Muscle layer of duodenum (tissue), 2 donors: ENCODE data around the gene VAV2.
"Not testable (repeated sequence)": the region's sequence is repeated elsewhere in the genome, so short reads cannot be mapped to it uniquely, and the experiment has no call there.

Experiments
- H3K27ac ChIP-seq: one replicate; pipeline ENCODE4 v1.7.0; 2013; ENCODE audit warnings: mild to moderate bottlenecking, low read length
- H3K27me3 ChIP-seq: one replicate; pipeline ENCODE4 v1.7.0; 2013; ENCODE audit warnings: low read depth, mild to moderate bottlenecking, control low read depth, low read length
- H3K36me3 ChIP-seq, 2 donors: one replicate each; pipeline ENCODE4 v1.7.0; 2013; ENCODE audit warnings: low read length in 2 of 2, control low read depth in 1 of 2, mild to moderate bottlenecking in 1 of 2; ENCODE audit not compliant: insufficient read depth in 2 of 2, control insufficient read depth in 1 of 2
- H3K4me1 ChIP-seq, 2 donors: one replicate each; pipeline ENCODE4 v1.7.0; 2013; ENCODE audit warnings: low read length in 2 of 2, mild to moderate bottlenecking in 2 of 2, control low read depth in 1 of 2, moderate library complexity in 1 of 2; ENCODE audit not compliant: insufficient read depth in 2 of 2, control insufficient read depth in 1 of 2
- H3K4me3 ChIP-seq, 2 donors: one replicate each; pipeline ENCODE4 v1.7.0; 2013; ENCODE audit warnings: low read length in 2 of 2, low read depth in 1 of 2, mild to moderate bottlenecking in 1 of 2
- H3K9me3 ChIP-seq, 2 donors: one replicate each; pipeline ENCODE4 v1.7.0; 2013; ENCODE audit warnings: low read length in 2 of 2, control low read depth in 1 of 2, mild to moderate bottlenecking in 1 of 2; ENCODE audit not compliant: control insufficient read depth in 1 of 2
- donor health status: healthy.

Gene VAV2

GRCh38 chr9:133906932-133907910, 84.9 kb downstream of the VAV2 start:
- Histone ChIP-seq H3K27me3 (no peaks in the 10 kb centered on the region), H3K27ac (no peak overlapping the region), H3K9me3 (no peaks in the 10 kb centered on the region), H3K36me3 (no peaks in the 10 kb centered on the region), H3K4me3 (no peak overlapping the region), H3K4me1 (no peaks in the 10 kb centered on the region)

GRCh38 chr9:133906218-133906617, 85.9 kb downstream of the VAV2 start:
- H3K27me3 ChIP-seq, result no peaks in the 10 kb centered on the region
- no peaks in the 10 kb centered on the region for H3K4me1 ChIP-seq
- H3K36me3 ChIP-seq, result no peaks in the 10 kb centered on the region
- H3K4me3 ChIP-seq, result no peak overlapping the region
- H3K27ac ChIP-seq, result no peak overlapping the region
- H3K9me3 ChIP-seq, result no peaks in the 10 kb centered on the region

GRCh38 chr9:133905493-133905892, 86.6 kb downstream of the VAV2 start:
- Histone ChIP-seq H3K27me3 (no peaks in the 10 kb centered on the region), H3K4me1 (no peaks in the 10 kb centered on the region), H3K36me3 (no peaks in the 10 kb centered on the region), H3K4me3 (no peak overlapping the region), H3K27ac (no peak overlapping the region), H3K9me3 (no peaks in the 10 kb centered on the region)

GRCh38 chr9:133904346-133905090, 87.6 kb downstream of the VAV2 start:
- Histone ChIP-seq H3K9me3 (no peaks in the 10 kb centered on the region), H3K27ac (no peak overlapping the region), H3K4me1 (no peaks in the 10 kb centered on the region), H3K36me3 (no peaks in the 10 kb centered on the region), H3K4me3 (no peak overlapping the region), H3K27me3 (no peaks in the 10 kb centered on the region)

- Histone ChIP-seq H3K9me3 (no peaks in the 10 kb centered on the region), H3K4me1 (no peaks in the 10 kb centered on the region), H3K27ac (no peak overlapping the region), H3K36me3 (no peaks in the 10 kb centered on the region), H3K4me3 (no peak overlapping the region), H3K27me3 (no peaks in the 10 kb centered on the region)
These were observed 90.8 kb downstream of the VAV2 start for GRCh38 chr9:133901184-133901835.

GRCh38 chr9:133897675-133898074, 94.4 kb downstream of the VAV2 start:
- no peaks in the 10 kb centered on the region for H3K9me3 ChIP-seq
- H3K27me3 ChIP-seq, result no peaks in the 10 kb centered on the region
- H3K4me1 ChIP-seq, result no peaks in the 10 kb centered on the region
- H3K27ac ChIP-seq, result no peak overlapping the region
- no peak overlapping the region for H3K4me3 ChIP-seq
- H3K36me3 ChIP-seq, result no peaks in the 10 kb centered on the region

GRCh38 chr9:133896007-133896406, 96.1 kb downstream of the VAV2 start:
- H3K9me3 ChIP-seq, H3K27ac ChIP-seq, H3K36me3 ChIP-seq, H3K27me3 ChIP-seq, H3K4me1 ChIP-seq, H3K4me3 ChIP-seq: not testable (repeated sequence)

GRCh38 chr9:133895335-133895734, 96.8 kb downstream of the VAV2 start:
- no peaks in the 10 kb centered on the region for H3K27me3 ChIP-seq
- no peak overlapping the region for H3K27ac ChIP-seq
- no peaks in the 10 kb centered on the region for H3K4me1 ChIP-seq
- H3K9me3 ChIP-seq, result no peaks in the 10 kb centered on the region
- H3K4me3 ChIP-seq, result no peak overlapping the region
- H3K36me3 ChIP-seq, result no peaks in the 10 kb centered on the region

- Histone ChIP-seq H3K4me1 (no peaks in the 10 kb centered on the region), H3K4me3 (no peak overlapping the region), H3K27me3 (no peaks in the 10 kb centered on the region), H3K27ac (no peak overlapping the region), H3K9me3 (no peaks in the 10 kb centered on the region), H3K36me3 (no peaks in the 10 kb centered on the region)
These were observed 97.5 kb downstream of the VAV2 start for GRCh38 chr9:133894377-133895321.

GRCh38 chr9:133893191-133893994, 98.7 kb downstream of the VAV2 start:
- Histone ChIP-seq H3K4me3 (no peak overlapping the region), H3K27ac (no peak overlapping the region), H3K9me3 (no peaks in the 10 kb centered on the region), H3K4me1 (no peaks in the 10 kb centered on the region), H3K27me3 (no peaks in the 10 kb centered on the region), H3K36me3 (no peaks in the 10 kb centered on the region)
